ENCODE measurements around the gene OR10A5. TPM values are rescaled to one million over a fixed set of nuclear protein-coding genes. Genes with fewer than 3 reads are reported as not detected.

Gene OR10A5
- polyA plus RNA-seq, 1 donor (not counting 4 experiments of a cell fraction or from before 2014, with no cell fraction given): not detected

- Histone ChIP-seq H3K4me1 (ENCODE audit: control insufficient read depth, extremely low read depth, insufficient read depth, low read length) (no peaks in the 10 kb centered on the region), H3K4me2 (ENCODE audit: control insufficient read depth, extremely low read depth, insufficient read depth, low read depth, low read length) (no peak overlapping the region), H3K9me3 (ENCODE audit: control insufficient read depth, low read depth, low read length) (no peaks in the 10 kb centered on the region), H3K79me2 (ENCODE audit: control insufficient read depth, insufficient read depth, low read length) (no peaks in the 10 kb centered on the region), H2AFZ (ENCODE audit: control insufficient read depth, low read length) (no peak overlapping the region), H3K36me3 (ENCODE audit: control insufficient read depth in 2 of 2, extremely low read depth in 1 of 2, insufficient read depth in 2 of 2, low read length in 2 of 2) (no peaks in the 10 kb centered on the region), H3K9ac (ENCODE audit: control insufficient read depth, extremely low read depth, insufficient read depth, low read length) (no peak overlapping the region), H4K20me1 (ENCODE audit: control insufficient read depth, extremely low read depth, insufficient read depth, low read length) (no peaks in the 10 kb centered on the region), H3K27me3 (ENCODE audit: control insufficient read depth, extremely low read depth, insufficient read depth, low read length) (no peaks in the 10 kb centered on the region), H3K27ac (ENCODE audit: control insufficient read depth, insufficient read depth, low read length) (no peak overlapping the region), H3K4me3 (ENCODE audit: control insufficient read depth in 2 of 3, extremely low read depth in 1 of 3, insufficient read depth in 2 of 3, low read depth in 1 of 3, low read length in 3 of 3) (no peak overlapping the region), H3K9me1 (ENCODE audit: control insufficient read depth, extremely low read depth, insufficient read depth, low read length) (no peaks in the 10 kb centered on the region)
- dilution Hi-C loops (cut with MboI; ENCODE audit: extremely low pct_ligation_motif_present, low sequenced_read_pairs): no loop called here
- no peak for DNase-seq (ENCODE audit: low read depth, low spot score)
- no peak for FAIRE-seq
- TF ChIP-seq EZH2 (IDR thresholded peaks at IDR 0.05; ENCODE audit: low read length) (no peak), CTCF (optimal IDR thresholded peaks at IDR 0.05 in 1 of 3, IDR thresholded peaks at IDR 0.05 in 1 of 3, conservative IDR thresholded peaks at IDR 0.05 in 1 of 3; ENCODE audit: extremely low read depth in 1 of 3, insufficient read depth in 2 of 3, low read length in 3 of 3) (no peak)
These were observed 17.4 kb upstream of the OR10A5 start for GRCh38 chr11:6828103-6828502.

GRCh38 chr11:6833356-6833755 lies 12.1 kb upstream of the OR10A5 start:
- no peak overlapping the region for H3K9ac ChIP-seq (ENCODE audit: control insufficient read depth, extremely low read depth, insufficient read depth, low read length)
- H2AFZ ChIP-seq (ENCODE audit: control insufficient read depth, low read length): no peak overlapping the region
- no peak for DNase-seq (ENCODE audit: low read depth, low spot score)
- no peaks in the 10 kb centered on the region for H4K20me1 ChIP-seq (ENCODE audit: control insufficient read depth, extremely low read depth, insufficient read depth, low read length)
- no peak overlapping the region for H3K4me3 ChIP-seq (ENCODE audit: control insufficient read depth in 2 of 3, extremely low read depth in 1 of 3, insufficient read depth in 2 of 3, low read depth in 1 of 3, low read length in 3 of 3)
- no peaks in the 10 kb centered on the region for H3K9me3 ChIP-seq (ENCODE audit: control insufficient read depth, low read depth, low read length)
- no peak overlapping the region for H3K4me2 ChIP-seq (ENCODE audit: control insufficient read depth, extremely low read depth, insufficient read depth, low read depth, low read length)
- FAIRE-seq: no peak
- H3K9me1 ChIP-seq (ENCODE audit: control insufficient read depth, extremely low read depth, insufficient read depth, low read length): no peaks in the 10 kb centered on the region
- TF ChIP-seq CTCF (optimal IDR thresholded peaks at IDR 0.05 in 1 of 3, IDR thresholded peaks at IDR 0.05 in 1 of 3, conservative IDR thresholded peaks at IDR 0.05 in 1 of 3; ENCODE audit: extremely low read depth in 1 of 3, insufficient read depth in 2 of 3, low read length in 3 of 3): no peak
- TF ChIP-seq EZH2 (IDR thresholded peaks at IDR 0.05; ENCODE audit: low read length): no peak
- H3K4me1 ChIP-seq (ENCODE audit: control insufficient read depth, extremely low read depth, insufficient read depth, low read length): no peaks in the 10 kb centered on the region
- H3K27me3 ChIP-seq (ENCODE audit: control insufficient read depth, extremely low read depth, insufficient read depth, low read length): no peaks in the 10 kb centered on the region
- dilution Hi-C loops (cut with MboI; ENCODE audit: extremely low pct_ligation_motif_present, low sequenced_read_pairs): no loop called here
- no peaks in the 10 kb centered on the region for H3K36me3 ChIP-seq (ENCODE audit: control insufficient read depth in 2 of 2, extremely low read depth in 1 of 2, insufficient read depth in 2 of 2, low read length in 2 of 2)
- no peak overlapping the region for H3K27ac ChIP-seq (ENCODE audit: control insufficient read depth, insufficient read depth, low read length)
- H3K79me2 ChIP-seq (ENCODE audit: control insufficient read depth, insufficient read depth, low read length): no peaks in the 10 kb centered on the region

All from keratinocyte (primary cell).